ENCODE data around the gene AGR2.

- TF ChIP-seq CTCF (IDR thresholded peaks at IDR 0.05) = no peak
- TF ChIP-seq POLR2A (IDR thresholded peaks at IDR 0.05) = no peak
- TF ChIP-seq EP300 (IDR thresholded peaks at IDR 0.05) = no peak
These were observed 10.2 kb upstream of the AGR2 start for GRCh38 chr7:16815001-16815400.

All from tibial nerve (tissue), 4 donors.